ENCODE results near the gene CD2.

DNA sequence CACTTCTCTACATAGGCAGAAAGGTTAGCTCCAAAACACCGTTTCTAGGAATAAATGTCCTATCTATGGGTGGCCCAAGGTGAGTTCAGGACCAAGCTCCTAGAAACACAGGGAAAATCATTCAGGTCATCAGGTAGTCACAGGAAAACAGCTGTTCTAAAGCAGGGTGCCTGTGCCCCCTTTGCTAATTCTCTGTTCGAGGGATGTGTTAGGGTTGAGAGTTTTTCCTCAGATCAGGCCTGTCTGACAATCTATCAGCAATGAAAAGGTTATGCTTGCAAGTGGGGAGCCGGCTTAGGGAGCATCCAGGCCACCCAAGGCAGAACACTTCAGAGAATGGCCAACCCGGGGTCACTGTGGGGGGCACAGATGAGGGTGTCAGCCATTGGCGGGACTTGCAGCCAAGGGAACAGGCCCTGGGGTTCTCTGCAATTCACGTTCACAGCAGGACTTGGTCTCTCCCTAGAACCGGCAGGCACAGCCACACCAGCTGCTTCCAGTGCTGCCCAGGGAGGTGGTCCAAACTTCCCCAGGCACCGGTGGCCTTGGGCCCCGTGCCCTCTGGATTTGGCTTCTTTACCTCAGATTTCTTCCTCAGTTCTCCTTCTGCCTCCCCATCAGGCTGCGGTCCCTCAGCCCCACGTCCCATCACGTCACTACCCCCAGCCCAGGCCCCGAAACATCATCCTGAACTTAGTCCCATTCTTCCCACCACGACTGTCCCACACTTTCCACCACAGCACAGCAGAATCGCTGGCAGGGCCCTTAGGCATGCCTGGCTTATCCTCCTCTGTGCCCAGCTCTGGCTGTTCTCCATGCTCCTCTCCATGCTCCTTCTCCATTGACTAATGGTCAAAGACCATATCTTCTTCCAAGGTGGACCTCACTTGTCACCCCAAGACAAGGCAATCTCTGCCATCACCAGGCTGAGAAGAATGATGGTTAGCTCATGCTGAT is 11.0 kb downstream of the CD2 start:
- TF ChIP-seq NFIC (IDR thresholded peaks at IDR 0.05) (no peak), RAD21 (IDR thresholded peaks at IDR 0.05; ENCODE audit: low read depth) (no peak), TAF1 (IDR thresholded peaks at IDR 0.05; ENCODE audit: low read depth) (no peak), CEBPB (IDR thresholded peaks at IDR 0.05) (no peak), EP300 (IDR thresholded peaks at IDR 0.05; ENCODE audit: borderline replicate concordance) (no peak)
- TF ChIP-seq, protein P1, sequence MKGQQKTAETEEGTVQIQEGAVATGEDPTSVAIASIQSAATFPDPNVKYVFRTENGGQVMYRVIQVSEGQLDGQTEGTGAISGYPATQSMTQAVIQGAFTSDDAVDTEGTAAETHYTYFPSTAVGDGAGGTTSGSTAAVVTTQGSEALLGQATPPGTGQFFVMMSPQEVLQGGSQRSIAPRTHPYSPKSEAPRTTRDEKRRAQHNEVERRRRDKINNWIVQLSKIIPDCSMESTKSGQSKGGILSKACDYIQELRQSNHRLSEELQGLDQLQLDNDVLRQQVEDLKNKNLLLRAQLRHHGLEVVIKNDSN (IDR thresholded peaks at IDR 0.05): no peak
- TF ChIP-seq, protein P2, sequence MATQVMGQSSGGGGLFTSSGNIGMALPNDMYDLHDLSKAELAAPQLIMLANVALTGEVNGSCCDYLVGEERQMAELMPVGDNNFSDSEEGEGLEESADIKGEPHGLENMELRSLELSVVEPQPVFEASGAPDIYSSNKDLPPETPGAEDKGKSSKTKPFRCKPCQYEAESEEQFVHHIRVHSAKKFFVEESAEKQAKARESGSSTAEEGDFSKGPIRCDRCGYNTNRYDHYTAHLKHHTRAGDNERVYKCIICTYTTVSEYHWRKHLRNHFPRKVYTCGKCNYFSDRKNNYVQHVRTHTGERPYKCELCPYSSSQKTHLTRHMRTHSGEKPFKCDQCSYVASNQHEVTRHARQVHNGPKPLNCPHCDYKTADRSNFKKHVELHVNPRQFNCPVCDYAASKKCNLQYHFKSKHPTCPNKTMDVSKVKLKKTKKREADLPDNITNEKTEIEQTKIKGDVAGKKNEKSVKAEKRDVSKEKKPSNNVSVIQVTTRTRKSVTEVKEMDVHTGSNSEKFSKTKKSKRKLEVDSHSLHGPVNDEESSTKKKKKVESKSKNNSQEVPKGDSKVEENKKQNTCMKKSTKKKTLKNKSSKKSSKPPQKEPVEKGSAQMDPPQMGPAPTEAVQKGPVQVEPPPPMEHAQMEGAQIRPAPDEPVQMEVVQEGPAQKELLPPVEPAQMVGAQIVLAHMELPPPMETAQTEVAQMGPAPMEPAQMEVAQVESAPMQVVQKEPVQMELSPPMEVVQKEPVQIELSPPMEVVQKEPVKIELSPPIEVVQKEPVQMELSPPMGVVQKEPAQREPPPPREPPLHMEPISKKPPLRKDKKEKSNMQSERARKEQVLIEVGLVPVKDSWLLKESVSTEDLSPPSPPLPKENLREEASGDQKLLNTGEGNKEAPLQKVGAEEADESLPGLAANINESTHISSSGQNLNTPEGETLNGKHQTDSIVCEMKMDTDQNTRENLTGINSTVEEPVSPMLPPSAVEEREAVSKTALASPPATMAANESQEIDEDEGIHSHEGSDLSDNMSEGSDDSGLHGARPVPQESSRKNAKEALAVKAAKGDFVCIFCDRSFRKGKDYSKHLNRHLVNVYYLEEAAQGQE (IDR thresholded peaks at IDR 0.05; ENCODE audit: low read depth): no peak

All from Ishikawa (cell line).